Endothelial cell of umbilical vein (primary cell): Measurements from ENCODE around the gene SLC39A8. TPM values are rescaled to one million over a fixed set of nuclear protein-coding genes. Genes with fewer than 3 reads are reported as not detected.

Source experiments
- BruUV-seq: library from RNA; stranded (reverse); fragments of 400-500 nt; replicated peaks from 2 replicates; lab custom pipeline; 2021; lab: Mats Ljungman, UMichigan
- CTCF ChIA-PET: fragments of 300-600, 350-600 bp; sonication (Branson Sonifier 250); formaldehyde crosslinking; loops from one replicate; lab custom pipeline; 2021; ENCODE audit warnings: antibody characterized with exemption, inconsistent platforms; lab: Charles Lee
- POLR2A ChIA-PET: fragments of 300-600, 350-600 bp; sonication (Branson Sonifier 250); formaldehyde crosslinking; loops from one replicate; lab custom pipeline; 2021; ENCODE audit warnings: antibody characterized with exemption, inconsistent platforms; lab: Charles Lee
- DNase-seq: peaks from one replicate; pipeline ENCODE4 v3.0.0-alpha.2; 2011; ENCODE audit warnings: low read depth, low spot score
- FAIRE-seq: peaks from 2 replicates; lab custom pipeline; 2011; peaks lifted over from hg19 to GRCh38; lab: Jason Lieb, UNC
- H2AFZ ChIP-seq: 2 replicates; pipeline ENCODE4 v1.6.0; 2012; ENCODE audit warnings: low read depth, low read length, control low read depth, inconsistent platforms
- H3K27ac ChIP-seq: 2 replicates; pipeline ENCODE4 v1.5.1; 2011; ENCODE audit warnings: low read depth, mild to moderate bottlenecking, control low read depth, low read length, moderate library complexity; ENCODE audit not compliant: insufficient read depth
- H3K27me3 ChIP-seq, 2 experiments: 2 replicates each; pipeline versions ENCODE4 v1.6.0 to v1.6.1; 2011; ENCODE audit warnings: low read length in 2 of 2, mixed read lengths in 1 of 2; ENCODE audit not compliant: control insufficient read depth in 2 of 2, insufficient read depth in 2 of 2
- H3K36me3 ChIP-seq, 2 experiments: 2 replicates in 1 of 2; 3 replicates in 1 of 2; pipeline ENCODE4 v1.5.1; 2011; ENCODE audit warnings: low read length in 2 of 2, mild to moderate bottlenecking in 1 of 2, moderate library complexity in 1 of 2; ENCODE audit not compliant: control insufficient read depth in 2 of 2, insufficient read depth in 2 of 2; ENCODE audit errors: extremely low read depth in 1 of 2
- H3K4me1 ChIP-seq: 3 replicates; pipeline ENCODE4 v1.5.1; 2011; ENCODE audit warnings: mild to moderate bottlenecking, low read length; ENCODE audit not compliant: control insufficient read depth, insufficient read depth; ENCODE audit errors: extremely low read depth
- H3K4me2 ChIP-seq: 2 replicates; pipeline ENCODE4 v1.6.1; 2011; ENCODE audit warnings: low read length, control low read depth, mixed read lengths; ENCODE audit not compliant: insufficient read depth
- H3K4me3 ChIP-seq, 3 experiments: fragments of 200-600 bp in 1 of 3; sonication (generic), shearing (Covaris generic) in 1 of 3; replicated peaks in 1 of 3; 2 replicates each; pipeline ENCODE4 v1.5.1; 2011 to 2016; ENCODE audit warnings: control low read depth in 3 of 3, low read length in 3 of 3, mild to moderate bottlenecking in 2 of 3, inconsistent platforms in 1 of 3, low read depth in 1 of 3, moderate library complexity in 1 of 3; ENCODE audit not compliant: insufficient read depth in 1 of 3
- H3K79me2 ChIP-seq: 2 replicates; pipeline ENCODE4 v1.6.0; 2012; ENCODE audit warnings: low read length, inconsistent platforms; ENCODE audit not compliant: control insufficient read depth, insufficient read depth
- H3K9ac ChIP-seq: replicated peaks from 2 replicates; pipeline ENCODE3; 2011; ENCODE audit warnings: low read length, control low read depth; ENCODE audit not compliant: insufficient read depth; ENCODE audit errors: extremely low read depth
- H3K9me1 ChIP-seq: replicated peaks from 3 replicates; pipeline ENCODE4 v1.6.0; 2011; ENCODE audit warnings: mild to moderate bottlenecking, low read length; ENCODE audit not compliant: control insufficient read depth, insufficient read depth; ENCODE audit errors: extremely low read depth
- H3K9me3 ChIP-seq: replicated peaks from 2 replicates; pipeline ENCODE4 v1.5.1; 2012; ENCODE audit warnings: low read length, inconsistent platforms; ENCODE audit not compliant: control insufficient read depth, insufficient read depth
- H4K20me1 ChIP-seq: replicated peaks from 2 replicates; pipeline ENCODE3; 2011; ENCODE audit warnings: mild to moderate bottlenecking, low read length; ENCODE audit not compliant: control insufficient read depth, insufficient read depth; ENCODE audit errors: extremely low read depth
- EZH2 ChIP-seq: IDR thresholded peaks from 2 replicates; pipeline ENCODE4 v1.6.1; 2012; ENCODE audit warnings: borderline replicate concordance, low read depth, mild to moderate bottlenecking, moderate library complexity, low read length, inconsistent platforms; ENCODE audit not compliant: severe bottlenecking
- FOS ChIP-seq: IDR thresholded peaks from 2 replicates; pipeline ENCODE4 v1.6.1; 2011; ENCODE audit warnings: mild to moderate bottlenecking, low read length, moderate library complexity, borderline replicate concordance; ENCODE audit not compliant: insufficient read depth
- GATA2 ChIP-seq: IDR thresholded peaks from 2 replicates; pipeline ENCODE4 v1.7.0; 2011; ENCODE audit warnings: low read depth, mild to moderate bottlenecking, moderate library complexity, mixed read lengths, low read length; ENCODE audit not compliant: insufficient read length, insufficient read depth
- JUN ChIP-seq: IDR thresholded peaks from 2 replicates; pipeline ENCODE4 v1.6.1; 2011; ENCODE audit warnings: borderline replicate concordance, low read depth; ENCODE audit not compliant: insufficient read length, insufficient read depth
- MAX ChIP-seq: IDR thresholded peaks from 2 replicates; pipeline ENCODE4 v1.6.1; 2011; ENCODE audit not compliant: insufficient read depth, insufficient read length
- MYC ChIP-seq: IDR thresholded peaks from one replicate; pipeline ENCODE4 v1.6.1; 2011; ENCODE audit warnings: mild to moderate bottlenecking, low read depth, low read length
- POLR2A ChIP-seq: IDR thresholded peaks from 2 replicates; pipeline ENCODE4 v1.6.1; 2012; ENCODE audit warnings: low read depth, mild to moderate bottlenecking, control low read depth, low read length
- POLR2AphosphoS5 ChIP-seq: IDR thresholded peaks from 2 replicates; pipeline ENCODE4 v1.6.1; 2012; ENCODE audit warnings: low read depth, mild to moderate bottlenecking, control low read depth, low read length, moderate library complexity; ENCODE audit not compliant: insufficient read depth
- dilution Hi-C: fragments of 300-500 bp; cut with MboI; formaldehyde crosslinking; loops from one replicate; pipeline ENCODE4 v1.15.0; 2019; ENCODE audit warnings: low sequenced_read_pairs; ENCODE audit not compliant: extremely low pct_ligation_motif_present
- intact Hi-C: fragments of 100-400 bp; cut with micrococcal nuclease; formaldehyde crosslinking; loops from one replicate; pipeline ENCODE4 v1.10.0; 2022
- polyA plus RNA-seq, 4 experiments: library from polyadenylated mRNA; depleted of rRNA in 3 of 4; stranded (reverse) in 3 of 4; unstranded in 1 of 4; fragments of >200 nt; gene quantifications; 2 replicates each; pipeline versions ENCODE4 v1.2.1 to v1.2.3, GENCODE V29; 2011 to 2012; ENCODE audit warnings: missing spikeins in 1 of 4
- total RNA-seq: library from RNA; stranded (reverse); gene quantifications from 2 replicates; pipeline ENCODE4 v1.2.3, GENCODE V29; 2021
- TF ChIP-seq, protein P1 (sequence below), 2 donors: IDR thresholded peaks; 1 replicate in 1 of 2; 2 replicates in 1 of 2; pipeline ENCODE4 v1.5.1; 2011; ENCODE audit warnings: low read length in 2 of 2, mild to moderate bottlenecking in 2 of 2, moderate library complexity in 2 of 2, control low read depth in 1 of 2, inconsistent platforms in 1 of 2, low read depth in 1 of 2; ENCODE audit not compliant: insufficient read depth in 1 of 2; ENCODE audit errors: extremely low read depth in 1 of 2

SLC39A8 gene
- total and polyA plus RNA-seq, 2 donors (not counting 3 experiments of a cell fraction or from before 2014, with no cell fraction given), result 1.7 to 6.7 TPM

DNA sequence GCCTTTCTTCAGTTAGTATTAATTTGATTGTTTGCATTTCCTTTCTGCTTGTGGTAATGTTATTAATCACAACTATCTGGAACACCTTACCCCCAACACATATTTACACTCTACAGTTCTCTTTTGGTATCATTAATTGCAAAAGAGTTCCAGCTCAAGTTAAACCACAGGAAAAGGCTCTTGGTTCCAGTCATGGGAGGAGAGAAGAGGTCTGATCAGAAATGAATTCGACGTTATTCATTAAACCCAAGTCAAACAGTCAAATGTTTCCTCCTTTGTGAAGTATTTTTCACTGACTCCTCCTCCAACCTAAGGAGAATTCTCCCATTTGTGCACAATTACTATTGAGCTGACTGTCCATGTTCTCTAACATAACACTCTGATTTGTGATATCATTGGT is 91.4 kb downstream of the SLC39A8 start:
- Histone ChIP-seq H3K9ac (no peak overlapping the region), H3K9me1 (no peaks in the 10 kb centered on the region), H3K79me2 (no peaks in the 10 kb centered on the region), H2AFZ (no peak overlapping the region), H3K27me3 (no peaks in the 10 kb centered on the region), H3K4me3 (no peak overlapping the region), H3K36me3 (no peaks in the 10 kb centered on the region), H3K4me1 (peaks cover under 1% of the 10 kb centered on the region), H3K27ac (no peak overlapping the region), H3K9me3 (no peaks in the 10 kb centered on the region), H3K4me2 (no peak overlapping the region), H4K20me1 (no peaks in the 10 kb centered on the region)
- TF ChIP-seq EZH2 (no peak), GATA2 (no peak), POLR2A (no peak), FOS (no peak), POLR2AphosphoS5 (no peak), JUN (no peak), MYC (no peak), MAX (no peak)
- TF ChIP-seq, protein P1, sequence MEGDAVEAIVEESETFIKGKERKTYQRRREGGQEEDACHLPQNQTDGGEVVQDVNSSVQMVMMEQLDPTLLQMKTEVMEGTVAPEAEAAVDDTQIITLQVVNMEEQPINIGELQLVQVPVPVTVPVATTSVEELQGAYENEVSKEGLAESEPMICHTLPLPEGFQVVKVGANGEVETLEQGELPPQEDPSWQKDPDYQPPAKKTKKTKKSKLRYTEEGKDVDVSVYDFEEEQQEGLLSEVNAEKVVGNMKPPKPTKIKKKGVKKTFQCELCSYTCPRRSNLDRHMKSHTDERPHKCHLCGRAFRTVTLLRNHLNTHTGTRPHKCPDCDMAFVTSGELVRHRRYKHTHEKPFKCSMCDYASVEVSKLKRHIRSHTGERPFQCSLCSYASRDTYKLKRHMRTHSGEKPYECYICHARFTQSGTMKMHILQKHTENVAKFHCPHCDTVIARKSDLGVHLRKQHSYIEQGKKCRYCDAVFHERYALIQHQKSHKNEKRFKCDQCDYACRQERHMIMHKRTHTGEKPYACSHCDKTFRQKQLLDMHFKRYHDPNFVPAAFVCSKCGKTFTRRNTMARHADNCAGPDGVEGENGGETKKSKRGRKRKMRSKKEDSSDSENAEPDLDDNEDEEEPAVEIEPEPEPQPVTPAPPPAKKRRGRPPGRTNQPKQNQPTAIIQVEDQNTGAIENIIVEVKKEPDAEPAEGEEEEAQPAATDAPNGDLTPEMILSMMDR (IDR thresholded peaks at IDR 0.05; ENCODE audit: extremely low read depth in 1 of 2, insufficient read depth in 1 of 2, low read depth in 1 of 2, low read length in 2 of 2), result no peak
- CTCF ChIA-PET, result no interaction called here
- DNase-seq (no peak), FAIRE-seq (no peak)
- POLR2A ChIA-PET, result no interaction called here
- no TSS peak for BruUV-seq
- intact Hi-C loops (no loop called here), dilution Hi-C loops (no loop called here)
